PFSK-1 (cell line): ENCODE data around the gene NFIB.

Experiments used
- POLR2AphosphoS5 ChIP-seq: IDR thresholded peaks from 2 replicates; pipeline ENCODE4 v1.6.1; 2012; ENCODE audit warnings: low read depth, mild to moderate bottlenecking, control low read depth, low read length, moderate library complexity
- SIN3A ChIP-seq: IDR thresholded peaks from 2 replicates; pipeline ENCODE4 v1.6.1; 2012; ENCODE audit warnings: mild to moderate bottlenecking, low read length, moderate library complexity, borderline replicate concordance; ENCODE audit not compliant: insufficient read depth
- TF ChIP-seq, protein P1 (sequence below), 2 experiments: IDR thresholded peaks; 2 replicates each; pipeline versions ENCODE4 v1.6.1 to v1.8.0; 2011 to 2012; ENCODE audit warnings: low read depth in 2 of 2, low read length in 2 of 2, control low read depth in 1 of 2, inconsistent platforms in 1 of 2, mild to moderate bottlenecking in 1 of 2, moderate library complexity in 1 of 2; ENCODE audit not compliant: insufficient read depth in 1 of 2

DNA sequence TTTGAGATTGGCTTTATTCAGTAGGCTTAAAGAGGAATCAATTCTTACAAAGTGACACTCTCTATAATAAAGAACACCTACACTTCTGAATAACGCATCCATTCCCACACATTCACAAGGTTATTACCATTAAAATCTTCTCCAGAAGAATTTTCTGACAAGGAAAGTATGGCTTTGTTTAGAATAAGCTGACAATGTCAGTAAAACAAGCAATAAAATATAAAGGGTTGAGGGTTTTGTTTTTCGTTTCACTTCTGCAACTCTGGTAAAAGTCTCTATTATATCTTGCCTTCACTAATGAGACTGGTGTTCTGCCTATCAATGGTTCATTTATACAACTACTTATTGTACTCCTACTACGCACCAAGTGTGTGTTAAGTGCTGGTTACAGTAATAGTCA, 169.7 kb downstream of the NFIB start:
- TF ChIP-seq, protein P1, sequence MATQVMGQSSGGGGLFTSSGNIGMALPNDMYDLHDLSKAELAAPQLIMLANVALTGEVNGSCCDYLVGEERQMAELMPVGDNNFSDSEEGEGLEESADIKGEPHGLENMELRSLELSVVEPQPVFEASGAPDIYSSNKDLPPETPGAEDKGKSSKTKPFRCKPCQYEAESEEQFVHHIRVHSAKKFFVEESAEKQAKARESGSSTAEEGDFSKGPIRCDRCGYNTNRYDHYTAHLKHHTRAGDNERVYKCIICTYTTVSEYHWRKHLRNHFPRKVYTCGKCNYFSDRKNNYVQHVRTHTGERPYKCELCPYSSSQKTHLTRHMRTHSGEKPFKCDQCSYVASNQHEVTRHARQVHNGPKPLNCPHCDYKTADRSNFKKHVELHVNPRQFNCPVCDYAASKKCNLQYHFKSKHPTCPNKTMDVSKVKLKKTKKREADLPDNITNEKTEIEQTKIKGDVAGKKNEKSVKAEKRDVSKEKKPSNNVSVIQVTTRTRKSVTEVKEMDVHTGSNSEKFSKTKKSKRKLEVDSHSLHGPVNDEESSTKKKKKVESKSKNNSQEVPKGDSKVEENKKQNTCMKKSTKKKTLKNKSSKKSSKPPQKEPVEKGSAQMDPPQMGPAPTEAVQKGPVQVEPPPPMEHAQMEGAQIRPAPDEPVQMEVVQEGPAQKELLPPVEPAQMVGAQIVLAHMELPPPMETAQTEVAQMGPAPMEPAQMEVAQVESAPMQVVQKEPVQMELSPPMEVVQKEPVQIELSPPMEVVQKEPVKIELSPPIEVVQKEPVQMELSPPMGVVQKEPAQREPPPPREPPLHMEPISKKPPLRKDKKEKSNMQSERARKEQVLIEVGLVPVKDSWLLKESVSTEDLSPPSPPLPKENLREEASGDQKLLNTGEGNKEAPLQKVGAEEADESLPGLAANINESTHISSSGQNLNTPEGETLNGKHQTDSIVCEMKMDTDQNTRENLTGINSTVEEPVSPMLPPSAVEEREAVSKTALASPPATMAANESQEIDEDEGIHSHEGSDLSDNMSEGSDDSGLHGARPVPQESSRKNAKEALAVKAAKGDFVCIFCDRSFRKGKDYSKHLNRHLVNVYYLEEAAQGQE (IDR thresholded peaks at IDR 0.05; ENCODE audit: insufficient read depth in 1 of 2, low read depth in 2 of 2, low read length in 2 of 2), result no peak
- no peak for TF ChIP-seq POLR2AphosphoS5
- no peak for TF ChIP-seq SIN3A
